ENCODE measurements around the gene SPEF2. TPM values are rescaled to one million over a fixed set of nuclear protein-coding genes. Genes with fewer than 3 reads are reported as not detected.

The SPEF2 gene
- total RNA-seq, 5 donors from 2014 or later (not counting 1 experiment from before 2014, with no cell fraction given): 6.0 to 12.3 (median 11.3) TPM

DNA sequence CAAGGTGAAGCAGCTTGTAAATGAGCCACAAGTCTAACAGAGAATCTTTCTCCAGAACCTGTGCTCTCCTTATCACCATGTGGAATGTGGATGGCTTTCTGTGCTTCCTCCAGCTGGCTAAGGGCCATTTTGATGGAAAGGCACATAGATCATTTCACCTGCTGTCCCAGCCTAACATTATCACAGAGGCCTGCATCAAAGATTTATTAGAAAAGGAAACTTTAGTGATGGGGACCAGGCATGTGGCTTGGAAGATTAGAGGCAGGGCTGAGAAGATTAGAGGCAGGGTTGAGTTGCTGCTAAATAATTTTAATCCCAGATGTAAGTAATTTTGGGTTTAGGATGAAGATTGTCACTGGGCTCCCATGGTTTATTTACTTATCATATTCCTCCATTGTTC lies 6.3 kb downstream of the SPEF2 start:
- DNase-seq: no peak
- Histone ChIP-seq H3K27me3 (replicated peaks in 1 of 2; ENCODE audit: control insufficient read depth in 2 of 2, extremely low read depth in 1 of 2, insufficient read depth in 2 of 2, low read length in 1 of 2) (no peaks in the 10 kb centered on the region), H3K36me3 (ENCODE audit: control insufficient read depth in 2 of 2, extremely low read depth in 1 of 2, insufficient read depth in 1 of 2, low read length in 1 of 2) (no peaks in the 10 kb centered on the region), H3K27ac (ENCODE audit: low read length) (no peak overlapping the region), H3K9me3 (no peaks in the 10 kb centered on the region), H3K4me3 (ENCODE audit: control insufficient read depth in 1 of 2, extremely low read depth in 1 of 2, low read length in 1 of 2) (no peak overlapping the region), H3K4me1 (ENCODE audit: control insufficient read depth in 1 of 2, extremely low read depth in 1 of 2, insufficient read depth in 2 of 2, low read length in 2 of 2) (no peaks in the 10 kb centered on the region)
- no peak overlapping the region for H3K4me3 Mint-ChIP-seq
- no peaks in the 10 kb centered on the region for H3K9me3 Mint-ChIP-seq
- ATAC-seq (replicated peaks in 1 of 4): no peak
- ChIA-PET POLR2A (no interaction called here), CTCF (interaction anchor here in 1 of 2 donors (1.2 kb wide), 1 partner anchor 302 kb away, joined by 3 read pairs; no protein-coding TSS in a partner anchor)
- H3K27me3 Mint-ChIP-seq: no peaks in the 10 kb centered on the region
- H3K4me1 Mint-ChIP-seq: peaks cover 2 to 19% (median 10%) of the 10 kb centered on the region in 3 donors
- H3K36me3 Mint-ChIP-seq: peaks cover 11% of the 10 kb centered on the region
- H3K27ac Mint-ChIP-seq: no peak overlapping the region

DNA sequence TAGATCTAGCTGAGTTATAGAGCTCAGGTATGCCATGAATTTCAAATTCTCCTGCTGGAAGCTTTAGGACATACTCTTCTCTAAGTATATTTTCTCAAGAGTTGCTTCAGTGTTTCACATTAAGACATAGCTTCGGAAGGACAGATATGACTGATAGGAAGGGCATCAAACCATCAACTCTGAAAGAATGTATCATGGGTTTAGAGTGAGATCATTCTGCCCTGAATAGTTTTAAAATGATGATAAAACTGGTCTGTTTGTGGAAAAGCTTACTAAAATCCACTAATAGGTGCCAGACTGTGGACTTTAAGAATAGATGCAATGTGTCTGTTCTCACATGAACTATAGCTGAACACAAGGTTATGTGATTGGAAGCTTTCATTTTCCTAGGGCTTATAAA lies 8.4 kb downstream of the SPEF2 start:
- CTCF ChIA-PET: interaction anchor here in 1 of 2 donors (0.6 to 1.9 kb wide), 5 partner anchors 8 to 298 kb away, joined by 3 to 14 read pairs (median 6); partner anchors contain the start of gene SPEF2
- ATAC-seq (replicated peaks in 1 of 4): no peak

DNA sequence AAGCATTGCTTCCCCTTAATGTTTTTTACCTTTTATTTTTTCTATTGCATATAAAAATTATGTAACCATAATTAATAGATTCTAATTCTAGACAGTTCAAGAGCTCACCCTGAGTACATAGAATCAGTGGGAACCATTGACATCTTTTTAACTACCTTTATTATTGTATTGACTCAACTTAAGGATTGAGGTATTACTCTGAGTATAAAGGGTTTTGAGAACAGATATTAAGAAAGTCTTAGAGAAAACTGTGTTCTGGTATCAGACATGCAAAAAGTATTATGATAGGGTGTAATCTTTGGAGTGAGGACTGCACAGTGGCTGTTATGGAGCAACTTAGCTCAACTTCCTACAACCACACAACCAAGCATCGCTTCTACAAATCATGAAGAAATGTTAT lies 8.9 kb downstream of the SPEF2 start:
- Mint-ChIP-seq H3K27me3 (no peaks in the 10 kb centered on the region), H3K36me3 (peaks cover 31% of the 10 kb centered on the region), H3K4me3 (no peak overlapping the region), H3K9me3 (peaks cover 0 to 7% (median 0%) of the 10 kb centered on the region in 3 donors), H3K4me1 (peaks cover 0 to 12% (median 3%) of the 10 kb centered on the region in 3 donors), H3K27ac (no peak overlapping the region)
- no CpG with 5 or more reads among the region's 1 CpG for WGBS (ENCODE audit: insufficient coverage)
- ATAC-seq (replicated peaks in 1 of 4): no peak
- Histone ChIP-seq H3K27ac (ENCODE audit: low read length) (no peak overlapping the region), H3K4me3 (ENCODE audit: control insufficient read depth in 1 of 2, extremely low read depth in 1 of 2, low read length in 1 of 2) (no peak overlapping the region), H3K27me3 (replicated peaks in 1 of 2; ENCODE audit: control insufficient read depth in 2 of 2, extremely low read depth in 1 of 2, insufficient read depth in 2 of 2, low read length in 1 of 2) (no peaks in the 10 kb centered on the region), H3K4me1 (ENCODE audit: control insufficient read depth in 1 of 2, extremely low read depth in 1 of 2, insufficient read depth in 2 of 2, low read length in 2 of 2) (no peaks in the 10 kb centered on the region), H3K36me3 (ENCODE audit: control insufficient read depth in 2 of 2, extremely low read depth in 1 of 2, insufficient read depth in 1 of 2, low read length in 1 of 2) (peaks cover 0 to 4% of the 10 kb centered on the region in 2 donors), H3K9me3 (no peaks in the 10 kb centered on the region)
- CTCF ChIA-PET: interaction anchor here in 1 of 2 donors (0.6 to 1.9 kb wide), 5 partner anchors 9 to 298 kb away, joined by 3 to 14 read pairs (median 6); partner anchors contain the start of gene SPEF2
- POLR2A ChIA-PET: no interaction called here
- DNase-seq: no peak

More for the DNA sequence above, 8.4 kb downstream of the SPEF2 start:
- H3K9me3 ChIP-seq: no peaks in the 10 kb centered on the region
- POLR2A ChIA-PET: no interaction called here
- Mint-ChIP-seq H3K36me3 (peaks cover 26% of the 10 kb centered on the region), H3K9me3 (peaks cover 0 to 6% (median 0%) of the 10 kb centered on the region in 3 donors), H3K27ac (no peak overlapping the region), H3K4me3 (no peak overlapping the region), H3K4me1 (peaks cover 0 to 12% (median 3%) of the 10 kb centered on the region in 3 donors), H3K27me3 (no peaks in the 10 kb centered on the region)
- H3K27ac ChIP-seq (ENCODE audit: low read length): no peak overlapping the region
- no peak overlapping the region for H3K4me3 ChIP-seq (ENCODE audit: control insufficient read depth in 1 of 2, extremely low read depth in 1 of 2, low read length in 1 of 2)
- WGBS (ENCODE audit: insufficient coverage): no CpG with 5 or more reads among the region's 1 CpG
- no peaks in the 10 kb centered on the region for H3K4me1 ChIP-seq (ENCODE audit: control insufficient read depth in 1 of 2, extremely low read depth in 1 of 2, insufficient read depth in 2 of 2, low read length in 2 of 2)
- H3K36me3 ChIP-seq (ENCODE audit: control insufficient read depth in 2 of 2, extremely low read depth in 1 of 2, insufficient read depth in 1 of 2, low read length in 1 of 2): peaks cover 0 to 4% of the 10 kb centered on the region in 2 donors
- DNase-seq: no peak
- no peaks in the 10 kb centered on the region for H3K27me3 ChIP-seq (replicated peaks in 1 of 2; ENCODE audit: control insufficient read depth in 2 of 2, extremely low read depth in 1 of 2, insufficient read depth in 2 of 2, low read length in 1 of 2)

DNA sequence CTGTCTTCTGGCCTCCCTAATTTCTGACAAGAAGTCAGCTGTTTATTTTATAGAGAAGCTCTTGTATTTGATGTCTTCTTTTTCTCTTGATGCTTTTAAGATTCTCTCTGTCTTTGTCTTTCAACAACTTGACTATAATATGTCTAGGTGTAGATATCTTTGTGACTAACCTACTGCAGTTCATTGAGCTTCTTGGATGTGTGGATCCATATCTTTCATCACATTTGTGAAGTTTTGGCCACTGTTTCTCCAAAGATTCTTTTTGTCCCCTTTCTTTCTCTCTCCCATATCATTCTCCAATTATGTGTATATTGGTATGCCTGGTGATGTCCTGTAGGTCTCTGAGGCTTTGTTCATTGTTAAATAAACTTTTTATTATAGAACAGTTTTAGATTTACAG lies 16.7 kb downstream of the SPEF2 start:
- no peaks in the 10 kb centered on the region for H3K4me1 ChIP-seq (ENCODE audit: control insufficient read depth in 1 of 2, extremely low read depth in 1 of 2, insufficient read depth in 2 of 2, low read length in 2 of 2)
- no peaks in the 10 kb centered on the region for H3K4me1 Mint-ChIP-seq
- peaks cover 0 to 8% of the 10 kb centered on the region in 2 donors for H3K36me3 ChIP-seq (ENCODE audit: control insufficient read depth in 2 of 2, extremely low read depth in 1 of 2, insufficient read depth in 1 of 2, low read length in 1 of 2)
- H3K4me3 ChIP-seq (ENCODE audit: control insufficient read depth in 1 of 2, extremely low read depth in 1 of 2, low read length in 1 of 2): no peak overlapping the region
- H3K27me3 ChIP-seq (replicated peaks in 1 of 2; ENCODE audit: control insufficient read depth in 2 of 2, extremely low read depth in 1 of 2, insufficient read depth in 2 of 2, low read length in 1 of 2): no peaks in the 10 kb centered on the region
- H3K27ac ChIP-seq (ENCODE audit: low read length): no peak overlapping the region
- peaks cover 4 to 35% (median 17%) of the 10 kb centered on the region in 3 donors for H3K9me3 Mint-ChIP-seq
- H3K36me3 Mint-ChIP-seq: peaks cover 73% of the 10 kb centered on the region
- no peak overlapping the region for H3K4me3 Mint-ChIP-seq
- no peak overlapping the region for H3K27ac Mint-ChIP-seq
- ChIA-PET CTCF (interaction anchor here in 1 of 2 donors (1.6 kb wide), 1 partner anchor 17 kb away, joined by 3 read pairs; the partner anchor contains the start of gene SPEF2), POLR2A (no interaction called here)
- ATAC-seq (replicated peaks in 1 of 4) (no peak), DNase-seq (no peak)
- H3K9me3 ChIP-seq: peaks cover 2% of the 10 kb centered on the region
- H3K27me3 Mint-ChIP-seq: no peaks in the 10 kb centered on the region

DNA sequence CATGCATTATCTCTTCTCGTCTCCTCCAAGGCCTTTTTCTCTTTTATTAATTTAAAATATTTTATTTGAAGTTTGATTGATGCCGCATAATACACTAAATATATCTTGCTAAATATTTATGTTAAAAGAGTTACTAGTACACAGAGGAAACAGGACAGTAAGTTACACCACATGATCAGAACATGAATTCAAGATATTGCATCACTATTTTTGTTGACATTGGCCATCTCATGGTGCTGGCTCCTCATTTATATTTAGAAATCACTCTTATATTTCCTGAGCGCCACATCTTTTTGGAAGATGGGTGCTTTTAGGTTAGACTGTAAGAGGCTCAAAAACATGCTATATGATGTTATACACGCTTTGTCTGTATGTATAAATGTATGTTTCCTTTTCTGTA lies 23.0 kb downstream of the SPEF2 start:
- H3K4me1 Mint-ChIP-seq: no peaks in the 10 kb centered on the region
- H3K36me3 ChIP-seq (ENCODE audit: control insufficient read depth in 2 of 2, extremely low read depth in 1 of 2, insufficient read depth in 1 of 2, low read length in 1 of 2): peaks cover 0 to 7% of the 10 kb centered on the region in 2 donors
- ChIA-PET POLR2A (interaction anchor here in 1 of 2 donors (0.5 kb wide), 1 partner anchor 386 kb away, joined by 3 read pairs; no protein-coding TSS in a partner anchor), CTCF (interaction anchor here in 1 of 2 donors (0.8 kb wide), 1 partner anchor 10 kb away, joined by 5 read pairs; no protein-coding TSS in a partner anchor)
- H3K4me1 ChIP-seq (ENCODE audit: control insufficient read depth in 1 of 2, extremely low read depth in 1 of 2, insufficient read depth in 2 of 2, low read length in 2 of 2): no peaks in the 10 kb centered on the region
- ATAC-seq (replicated peaks in 1 of 4) (no peak), DNase-seq (no peak)
- H3K9me3 ChIP-seq: no peaks in the 10 kb centered on the region
- peaks cover 0 to 4% (median 0%) of the 10 kb centered on the region in 3 donors for H3K9me3 Mint-ChIP-seq
- no peak overlapping the region for H3K27ac Mint-ChIP-seq
- H3K4me3 ChIP-seq (ENCODE audit: control insufficient read depth in 1 of 2, extremely low read depth in 1 of 2, low read length in 1 of 2): no peak overlapping the region
- H3K36me3 Mint-ChIP-seq: peaks cover 53% of the 10 kb centered on the region
- H3K27ac ChIP-seq (ENCODE audit: low read length): no peak overlapping the region
- no peaks in the 10 kb centered on the region for H3K27me3 Mint-ChIP-seq
- no peaks in the 10 kb centered on the region for H3K27me3 ChIP-seq (replicated peaks in 1 of 2; ENCODE audit: control insufficient read depth in 2 of 2, extremely low read depth in 1 of 2, insufficient read depth in 2 of 2, low read length in 1 of 2)
- no peak overlapping the region for H3K4me3 Mint-ChIP-seq
- WGBS (ENCODE audit: insufficient coverage): no CpG with 5 or more reads among the region's 4 CpGs

DNA sequence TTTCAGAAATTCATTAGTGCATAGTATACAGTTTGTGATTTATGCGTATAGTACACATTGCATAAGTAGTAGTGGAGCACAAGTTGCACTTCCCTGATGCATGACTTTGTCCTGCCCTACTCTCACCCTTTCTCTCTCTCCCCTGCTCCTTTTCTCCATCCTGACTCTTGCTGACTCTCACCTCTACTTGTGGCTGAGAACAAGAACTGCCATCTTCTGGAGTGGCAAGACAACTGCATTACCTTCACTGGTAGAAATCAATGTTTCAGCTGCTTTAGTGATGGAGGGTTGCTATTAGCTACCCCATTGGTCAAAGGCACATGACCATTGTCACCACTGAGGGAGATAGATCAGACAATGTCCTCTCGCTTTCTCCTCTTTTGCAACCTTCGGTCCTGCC lies 26.9 kb downstream of the SPEF2 start:
- WGBS (ENCODE audit: insufficient coverage): no CpG with 5 or more reads among the region's 3 CpGs
- Histone ChIP-seq H3K27me3 (replicated peaks in 1 of 2; ENCODE audit: control insufficient read depth in 2 of 2, extremely low read depth in 1 of 2, insufficient read depth in 2 of 2, low read length in 1 of 2) (no peaks in the 10 kb centered on the region), H3K36me3 (ENCODE audit: control insufficient read depth in 2 of 2, extremely low read depth in 1 of 2, insufficient read depth in 1 of 2, low read length in 1 of 2) (peaks cover 0 to 2% of the 10 kb centered on the region in 2 donors), H3K4me1 (ENCODE audit: control insufficient read depth in 1 of 2, extremely low read depth in 1 of 2, insufficient read depth in 2 of 2, low read length in 2 of 2) (no peaks in the 10 kb centered on the region), H3K9me3 (no peaks in the 10 kb centered on the region), H3K27ac (ENCODE audit: low read length) (no peak overlapping the region), H3K4me3 (ENCODE audit: control insufficient read depth in 1 of 2, extremely low read depth in 1 of 2, low read length in 1 of 2) (no peak overlapping the region)
- H3K4me1 Mint-ChIP-seq: no peaks in the 10 kb centered on the region
- no peak for ATAC-seq (replicated peaks in 1 of 4)
- POLR2A ChIA-PET: no interaction called here
- H3K4me3 Mint-ChIP-seq: no peak overlapping the region
- no peak overlapping the region for H3K27ac Mint-ChIP-seq
- no peak for DNase-seq
- H3K9me3 Mint-ChIP-seq: no peaks in the 10 kb centered on the region
- no peaks in the 10 kb centered on the region for H3K27me3 Mint-ChIP-seq
- CTCF ChIA-PET: no interaction called here
- H3K36me3 Mint-ChIP-seq: peaks cover 39% of the 10 kb centered on the region
